Measurements from ENCODE around the gene RASSF8.

RASSF8 gene

DNA sequence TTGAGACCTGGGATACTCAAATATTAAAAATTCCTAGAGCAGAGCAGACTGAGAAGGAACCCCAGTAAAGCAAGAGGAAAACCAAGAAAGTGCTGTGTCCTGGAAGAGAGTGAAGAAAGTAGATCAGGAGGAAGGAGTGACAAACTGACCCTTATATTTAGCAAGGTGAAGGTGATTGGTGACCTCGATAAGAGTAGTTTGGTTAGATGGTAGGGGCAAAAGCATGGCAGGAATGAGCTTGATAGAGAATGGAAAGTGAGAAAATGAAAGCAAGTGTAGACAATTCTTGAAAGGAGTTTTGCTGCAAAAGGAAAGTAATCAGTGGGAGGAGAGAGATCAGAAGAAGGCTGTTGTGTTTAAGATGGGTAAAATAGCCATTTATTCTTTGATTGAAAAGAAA, 51.1 kb downstream of the RASSF8 start:
- no peak overlapping the region for H2AFZ ChIP-seq (ENCODE audit: low read depth, low read length)
- no peaks in the 10 kb centered on the region for H3K36me3 ChIP-seq (ENCODE audit: insufficient read depth, low read length)
- no peaks in the 10 kb centered on the region for H3K27me3 ChIP-seq (ENCODE audit: insufficient read depth, low read length)
- peaks cover 2% of the 10 kb centered on the region for H3K4me1 ChIP-seq (ENCODE audit: insufficient read depth, low read length)
- no peak overlapping the region for H3K4me3 ChIP-seq (ENCODE audit: low read length)
- peaks cover 2% of the 10 kb centered on the region for H3K9me3 ChIP-seq (ENCODE audit: low read length)

DNA sequence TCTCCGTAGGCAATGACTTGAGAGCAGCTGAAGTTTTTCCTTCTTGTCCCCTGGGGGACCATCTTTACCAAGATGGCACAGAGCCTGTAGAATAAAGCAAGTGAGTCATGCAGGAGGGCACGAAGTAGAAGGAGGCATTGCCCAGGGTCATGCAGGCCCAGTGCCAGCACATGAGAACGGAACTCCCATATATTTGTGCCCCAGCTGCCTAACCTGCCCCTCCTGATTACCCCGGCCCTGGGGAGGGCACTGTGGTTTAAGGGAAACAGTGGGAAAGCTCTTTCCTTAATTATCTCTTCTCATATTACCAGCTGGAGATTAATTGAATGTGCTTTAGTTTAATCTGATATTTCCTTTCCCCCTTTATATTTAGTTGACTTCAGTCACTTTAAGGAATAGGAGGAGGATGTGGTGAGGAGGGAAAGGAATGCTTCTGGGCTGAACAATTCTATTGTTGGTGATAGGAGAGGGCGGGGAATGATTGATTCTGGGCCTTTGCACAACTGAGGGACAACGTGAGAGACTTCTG, 51.9 kb downstream of the RASSF8 start:
- Histone ChIP-seq H2AFZ (ENCODE audit: low read depth, low read length) (no peak overlapping the region), H3K4me3 (ENCODE audit: low read length) (no peak overlapping the region), H3K27me3 (ENCODE audit: insufficient read depth, low read length) (no peaks in the 10 kb centered on the region), H3K36me3 (ENCODE audit: insufficient read depth, low read length) (no peaks in the 10 kb centered on the region), H3K9me3 (ENCODE audit: low read length) (peaks cover 2% of the 10 kb centered on the region), H3K4me1 (ENCODE audit: insufficient read depth, low read length) (peaks cover 2% of the 10 kb centered on the region)

GRCh38 chr12:26011099-26011498, 52.6 kb downstream of the RASSF8 start:
- Histone ChIP-seq H3K4me3 (ENCODE audit: low read length) (no peak overlapping the region), H3K36me3 (ENCODE audit: insufficient read depth, low read length) (no peaks in the 10 kb centered on the region), H3K27me3 (ENCODE audit: insufficient read depth, low read length) (no peaks in the 10 kb centered on the region), H3K9me3 (ENCODE audit: low read length) (peaks cover 2% of the 10 kb centered on the region), H2AFZ (ENCODE audit: low read depth, low read length) (no peak overlapping the region), H3K4me1 (ENCODE audit: insufficient read depth, low read length) (peaks cover 2% of the 10 kb centered on the region)

DNA sequence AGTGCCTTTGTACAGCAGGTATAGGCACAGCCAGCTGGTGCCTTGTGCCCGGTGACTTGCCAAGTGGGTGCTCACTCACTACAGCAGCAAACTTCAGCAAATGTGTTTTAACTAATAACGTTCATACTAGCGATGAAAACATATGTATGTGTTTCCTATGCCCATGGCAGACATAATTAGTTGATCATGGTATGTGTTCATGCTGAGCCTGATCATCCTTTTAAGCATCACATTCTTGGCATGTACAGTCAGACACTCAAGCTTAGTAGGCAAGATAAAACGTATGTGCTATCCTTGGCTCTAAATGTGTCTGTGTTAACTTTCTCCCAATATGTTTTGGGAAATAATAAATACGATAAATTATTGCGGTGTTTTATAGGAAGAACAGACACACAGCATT, 55.6 kb downstream of the RASSF8 start:
- Histone ChIP-seq H3K4me3 (ENCODE audit: low read length) (no peak overlapping the region), H3K36me3 (ENCODE audit: insufficient read depth, low read length) (no peaks in the 10 kb centered on the region), H3K9me3 (ENCODE audit: low read length) (peaks cover 2% of the 10 kb centered on the region), H2AFZ (ENCODE audit: low read depth, low read length) (no peak overlapping the region), H3K27me3 (ENCODE audit: insufficient read depth, low read length) (no peaks in the 10 kb centered on the region), H3K4me1 (ENCODE audit: insufficient read depth, low read length) (peaks cover 2% of the 10 kb centered on the region)

- Histone ChIP-seq H3K4me1 (ENCODE audit: insufficient read depth, low read length) (no peaks in the 10 kb centered on the region), H3K4me3 (ENCODE audit: low read length) (no peak overlapping the region), H3K36me3 (ENCODE audit: insufficient read depth, low read length) (no peaks in the 10 kb centered on the region), H3K9me3 (ENCODE audit: low read length) (peaks cover 2% of the 10 kb centered on the region), H2AFZ (ENCODE audit: low read depth, low read length) (no peak overlapping the region), H3K27me3 (ENCODE audit: insufficient read depth, low read length) (no peaks in the 10 kb centered on the region)
Observed at GRCh38 chr12:26016516-26016915, 58.0 kb downstream of the RASSF8 start.

DNA sequence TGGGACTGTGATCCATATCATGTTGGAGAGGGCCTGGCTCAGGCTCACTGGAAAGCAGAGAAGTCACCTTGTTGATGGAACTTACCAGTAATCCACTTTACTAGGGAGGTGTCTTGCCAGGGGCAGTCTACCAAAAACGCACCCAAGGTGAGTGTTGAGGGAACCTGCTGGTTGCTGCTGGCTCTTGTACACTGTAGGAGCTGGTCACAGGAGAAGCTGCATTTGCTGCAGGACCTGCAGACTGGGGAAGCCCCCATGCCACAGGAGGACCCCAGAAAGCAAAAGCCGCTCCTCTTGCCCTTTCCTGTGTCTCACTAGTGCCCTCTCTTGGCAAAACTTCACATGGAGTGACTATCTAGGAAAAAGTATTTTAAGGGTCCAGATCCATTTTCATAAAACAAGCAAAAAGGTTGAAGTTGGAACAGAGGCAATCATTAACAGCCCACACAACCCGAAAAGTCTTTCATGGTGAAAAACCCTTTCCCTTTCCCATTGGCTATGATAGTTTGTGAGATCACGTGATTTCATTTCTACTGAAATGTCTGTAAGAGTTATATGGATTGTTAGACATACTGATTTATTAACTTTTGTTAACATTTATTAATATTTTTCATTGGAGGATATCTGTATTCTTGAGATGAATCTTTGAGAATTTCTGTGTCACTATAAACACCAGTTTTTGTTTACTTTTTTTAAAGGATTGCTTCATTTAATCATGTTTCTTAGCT, 59.2 kb downstream of the RASSF8 start:
- Histone ChIP-seq H3K4me3 (ENCODE audit: low read length) (no peak overlapping the region), H3K4me1 (ENCODE audit: insufficient read depth, low read length) (no peaks in the 10 kb centered on the region), H3K27me3 (ENCODE audit: insufficient read depth, low read length) (no peaks in the 10 kb centered on the region), H2AFZ (ENCODE audit: low read depth, low read length) (no peak overlapping the region), H3K36me3 (ENCODE audit: insufficient read depth, low read length) (no peaks in the 10 kb centered on the region), H3K9me3 (ENCODE audit: low read length) (peaks cover 2% of the 10 kb centered on the region)

DNA sequence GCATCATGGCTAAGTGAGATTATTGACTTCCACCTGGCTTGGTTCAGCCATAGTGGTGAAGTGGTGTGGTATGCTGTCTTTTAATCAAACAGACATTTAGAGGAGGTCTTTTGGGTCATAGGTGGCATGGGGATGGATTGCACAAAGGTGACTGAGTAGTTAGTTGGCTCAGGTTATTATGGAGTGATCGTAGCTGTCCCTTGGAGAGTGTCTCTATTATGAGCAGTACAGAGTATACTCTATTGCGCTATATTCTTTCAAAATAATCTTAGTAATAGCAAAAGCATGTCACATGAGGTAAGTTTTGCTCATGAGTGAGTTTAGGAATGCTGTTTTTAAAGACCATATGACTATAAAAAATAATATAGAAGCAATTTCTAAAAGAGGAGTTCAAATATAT, 60.4 kb downstream of the RASSF8 start:
- Histone ChIP-seq H3K4me3 (ENCODE audit: low read length) (no peak overlapping the region), H3K9me3 (ENCODE audit: low read length) (peaks cover 2% of the 10 kb centered on the region), H3K4me1 (ENCODE audit: insufficient read depth, low read length) (no peaks in the 10 kb centered on the region), H2AFZ (ENCODE audit: low read depth, low read length) (no peak overlapping the region), H3K27me3 (ENCODE audit: insufficient read depth, low read length) (no peaks in the 10 kb centered on the region), H3K36me3 (ENCODE audit: insufficient read depth, low read length) (no peaks in the 10 kb centered on the region)

GRCh38 chr12:26021534-26021933, 63.1 kb downstream of the RASSF8 start:
- H3K4me1 ChIP-seq (ENCODE audit: insufficient read depth, low read length) = no peaks in the 10 kb centered on the region
- H2AFZ ChIP-seq (ENCODE audit: low read depth, low read length) = no peak overlapping the region

GRCh38 chr12:26022043-26022442, 63.6 kb downstream of the RASSF8 start:
- peaks cover 5% of the 10 kb centered on the region for H3K9me3 ChIP-seq (ENCODE audit: low read length)
- no peak overlapping the region for H3K4me3 ChIP-seq (ENCODE audit: low read length)
- H2AFZ ChIP-seq (ENCODE audit: low read depth, low read length) = no peak overlapping the region
- H3K27me3 ChIP-seq (ENCODE audit: insufficient read depth, low read length) = no peaks in the 10 kb centered on the region
- H3K4me1 ChIP-seq (ENCODE audit: insufficient read depth, low read length) = no peaks in the 10 kb centered on the region
- H3K36me3 ChIP-seq (ENCODE audit: insufficient read depth, low read length) = no peaks in the 10 kb centered on the region

More at GRCh38 chr12:26021534-26021933, 63.1 kb downstream of the RASSF8 start:
- Histone ChIP-seq H3K36me3 (ENCODE audit: insufficient read depth, low read length) (no peaks in the 10 kb centered on the region), H3K27me3 (ENCODE audit: insufficient read depth, low read length) (no peaks in the 10 kb centered on the region), H3K4me3 (ENCODE audit: low read length) (no peak overlapping the region), H3K9me3 (ENCODE audit: low read length) (peaks cover 5% of the 10 kb centered on the region)

GRCh38 chr12:26026713-26027112, 68.2 kb downstream of the RASSF8 start:
- H3K4me1 ChIP-seq (ENCODE audit: insufficient read depth, low read length) = no peaks in the 10 kb centered on the region
- H3K36me3 ChIP-seq (ENCODE audit: insufficient read depth, low read length) = no peaks in the 10 kb centered on the region
- no peak overlapping the region for H3K4me3 ChIP-seq (ENCODE audit: low read length)
- no peaks in the 10 kb centered on the region for H3K27me3 ChIP-seq (ENCODE audit: insufficient read depth, low read length)
- no peak overlapping the region for H2AFZ ChIP-seq (ENCODE audit: low read depth, low read length)
- H3K9me3 ChIP-seq (ENCODE audit: low read length) = peaks cover 3% of the 10 kb centered on the region

DNA sequence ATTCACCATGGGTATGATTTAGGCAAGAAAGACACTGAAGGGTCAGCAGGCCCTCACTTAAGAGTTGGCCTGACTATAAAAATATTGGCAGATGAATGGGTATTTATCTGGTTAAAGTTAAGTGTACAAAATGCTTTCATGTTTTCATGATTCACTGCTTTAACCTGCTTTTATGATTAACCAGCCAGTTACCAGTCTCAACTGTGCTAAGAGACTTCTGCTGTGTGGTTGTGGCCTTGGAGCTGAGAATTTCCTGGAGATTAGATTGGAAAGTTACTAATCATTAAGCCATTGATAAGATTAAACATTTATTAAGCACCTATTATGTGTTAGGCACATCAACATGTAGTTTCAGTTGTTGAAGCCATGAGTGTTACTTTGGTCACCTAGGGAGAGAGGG, 68.9 kb downstream of the RASSF8 start:
- no peaks in the 10 kb centered on the region for H3K36me3 ChIP-seq (ENCODE audit: insufficient read depth, low read length)
- H3K27me3 ChIP-seq (ENCODE audit: insufficient read depth, low read length) = no peaks in the 10 kb centered on the region
- H2AFZ ChIP-seq (ENCODE audit: low read depth, low read length) = no peak overlapping the region
- peaks cover 3% of the 10 kb centered on the region for H3K9me3 ChIP-seq (ENCODE audit: low read length)
- H3K4me1 ChIP-seq (ENCODE audit: insufficient read depth, low read length) = no peaks in the 10 kb centered on the region
- no peak overlapping the region for H3K4me3 ChIP-seq (ENCODE audit: low read length)

DNA sequence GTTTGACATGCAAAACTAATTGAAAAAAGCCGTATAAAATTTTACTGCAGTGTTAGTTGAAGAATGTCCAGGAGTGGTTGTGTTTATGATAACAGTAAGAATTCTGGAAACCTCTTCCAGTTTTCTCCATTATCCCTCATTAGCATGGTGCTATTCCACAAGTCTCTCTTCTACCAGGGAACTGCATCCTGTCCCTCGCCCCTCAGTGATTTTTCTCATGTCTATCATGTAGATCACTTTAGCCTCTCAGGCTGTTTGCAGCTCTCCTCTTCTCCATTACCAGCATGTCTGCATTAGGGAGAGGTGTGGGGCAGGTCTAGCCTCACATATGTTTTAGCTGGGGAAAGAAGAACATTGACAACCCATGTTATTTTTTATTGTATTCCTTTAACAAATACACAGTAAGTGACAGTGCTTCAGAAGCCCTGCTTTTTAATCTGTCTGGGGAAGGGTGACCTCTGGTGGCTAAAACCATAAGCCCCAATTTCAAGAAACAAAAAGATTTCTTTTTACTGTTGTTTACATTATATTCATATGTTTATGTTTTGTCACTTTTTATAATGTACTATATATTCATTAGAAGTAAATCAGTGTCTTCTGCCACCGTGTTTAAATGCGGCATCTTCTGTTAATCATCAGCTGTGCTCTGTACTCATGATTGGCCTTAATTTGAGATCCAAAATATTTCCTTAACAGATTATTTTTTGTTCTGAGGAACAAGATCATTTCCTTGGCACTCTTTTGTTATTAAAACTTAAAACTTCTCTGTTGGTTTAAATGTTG, 70.7 kb downstream of the RASSF8 start:
- no peak overlapping the region for H3K4me3 ChIP-seq (ENCODE audit: low read length)
- no peaks in the 10 kb centered on the region for H3K36me3 ChIP-seq (ENCODE audit: insufficient read depth, low read length)
- no peaks in the 10 kb centered on the region for H3K4me1 ChIP-seq (ENCODE audit: insufficient read depth, low read length)
- H3K9me3 ChIP-seq (ENCODE audit: low read length) = peaks cover 2% of the 10 kb centered on the region
- H3K27me3 ChIP-seq (ENCODE audit: insufficient read depth, low read length) = no peaks in the 10 kb centered on the region
- H2AFZ ChIP-seq (ENCODE audit: low read depth, low read length) = no peak overlapping the region

DNA sequence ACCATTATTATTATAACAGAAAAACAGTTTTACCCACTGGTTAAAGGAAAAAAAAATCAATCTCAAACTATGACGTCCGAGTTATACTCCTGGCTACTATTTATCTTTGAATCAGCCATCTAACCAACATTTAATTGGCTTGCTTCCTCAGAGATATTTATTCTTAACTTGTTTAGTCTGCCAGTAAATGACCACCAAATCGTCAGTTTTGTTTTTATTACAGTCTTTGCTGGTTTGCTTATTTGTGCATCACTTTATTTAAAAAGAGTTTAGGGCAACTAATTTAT, 71.2 kb downstream of the RASSF8 start:
- no peaks in the 10 kb centered on the region for H3K36me3 ChIP-seq (ENCODE audit: insufficient read depth, low read length)
- H2AFZ ChIP-seq (ENCODE audit: low read depth, low read length) = no peak overlapping the region
- H3K27me3 ChIP-seq (ENCODE audit: insufficient read depth, low read length) = no peaks in the 10 kb centered on the region
- H3K4me3 ChIP-seq (ENCODE audit: low read length) = no peak overlapping the region
- H3K4me1 ChIP-seq (ENCODE audit: insufficient read depth, low read length) = no peaks in the 10 kb centered on the region
- H3K9me3 ChIP-seq (ENCODE audit: low read length) = no peaks in the 10 kb centered on the region
